Nucleus accumbens (tissue), 56 donors: ENCODE data around the gene PUM2.
"Not testable (repeated sequence)": the region's sequence is repeated elsewhere in the genome, so short reads cannot be mapped to it uniquely, and the experiment has no call there.

Source experiments
- DNase-seq, 56 donors: peaks; one replicate each; lab custom pipeline; 2025; lab: John Stamatoyannopoulos, UW

The PUM2 gene

DNA sequence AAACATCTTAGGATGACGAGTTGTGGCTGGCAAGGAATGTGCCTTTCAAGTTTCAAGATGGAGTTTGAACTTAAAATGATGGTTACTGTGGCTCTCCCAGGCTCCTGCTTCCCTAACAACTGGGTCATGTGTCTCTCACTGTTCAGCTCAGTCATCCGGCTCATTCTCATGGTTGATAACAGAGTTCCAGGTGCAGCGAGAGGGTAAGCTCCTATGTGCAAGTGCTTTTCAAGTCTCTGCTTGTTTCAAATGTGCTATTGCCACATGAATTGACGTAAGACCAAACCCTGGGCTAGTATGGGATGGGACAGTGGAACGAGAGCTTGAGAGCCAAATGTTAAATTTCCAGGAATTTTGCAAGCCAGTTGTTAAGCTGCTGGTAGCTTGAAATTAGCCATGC, 19.5 kb upstream of the PUM2 start:
- no peak for DNase-seq

DNA sequence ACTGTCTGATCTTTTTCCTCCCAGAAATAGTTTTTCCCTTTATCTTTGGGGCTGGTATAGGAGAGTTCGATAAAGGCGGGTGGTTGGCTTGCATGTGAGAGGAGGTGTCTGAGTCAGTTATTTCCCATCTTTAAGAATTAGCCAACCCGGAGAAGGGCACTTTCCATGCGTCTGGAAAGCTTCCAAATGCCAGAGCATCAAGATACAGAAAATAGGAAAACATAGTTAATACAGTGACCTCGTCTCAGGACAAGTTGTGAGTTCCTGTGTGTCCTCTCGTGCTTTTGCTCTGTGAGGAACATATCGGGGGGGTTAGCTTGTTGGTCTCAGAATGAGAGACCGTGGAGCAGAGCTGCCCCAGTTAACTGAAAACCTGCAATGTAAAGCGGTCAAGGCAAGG, 18.7 kb upstream of the PUM2 start:
- no peak for DNase-seq

DNA sequence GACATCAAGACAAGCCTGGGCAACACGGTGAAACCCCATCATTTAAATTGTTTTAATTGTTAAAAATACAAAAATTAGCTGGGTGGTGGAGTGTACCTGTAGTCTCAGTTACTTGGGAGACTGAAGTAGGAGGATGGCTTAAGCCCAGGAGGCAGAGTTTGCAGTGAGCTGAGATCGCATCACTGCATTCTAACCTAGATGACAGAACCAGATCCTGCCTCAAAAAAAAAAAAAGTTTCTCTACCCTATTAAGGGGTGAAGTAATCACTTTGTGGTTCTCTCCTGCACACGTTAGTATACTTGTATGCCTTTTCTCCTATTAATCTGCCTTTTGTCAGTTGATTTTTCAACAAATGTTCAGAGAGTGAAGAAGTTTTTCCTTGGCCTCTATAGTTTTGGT, 18.1 kb upstream of the PUM2 start:
- DNase-seq, result no peak

GRCh38 chr2:20367929-20368328, 17.3 kb upstream of the PUM2 start:
- DNase-seq, result not testable (repeated sequence)

DNA sequence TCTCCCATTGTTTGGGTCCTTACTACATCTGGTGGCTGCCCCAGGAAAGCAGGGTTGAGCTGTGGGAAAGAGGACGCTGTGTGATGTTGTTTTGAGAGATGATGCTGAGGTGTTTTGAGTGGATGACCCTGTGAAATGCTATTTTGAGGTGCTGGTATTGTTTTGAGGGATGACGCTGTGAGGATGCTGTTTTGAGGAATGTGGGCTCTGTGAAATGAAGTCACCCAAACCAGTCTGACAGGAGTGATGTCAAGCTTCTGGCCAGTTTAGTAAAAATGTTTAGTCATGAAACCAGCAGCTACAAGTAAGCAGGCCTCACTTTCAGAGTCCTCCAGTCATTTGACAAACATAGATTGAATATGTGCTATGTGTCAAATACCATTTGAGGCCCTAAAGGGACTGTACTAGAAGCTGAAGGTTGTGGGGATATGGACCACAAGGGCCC, 16.1 kb upstream of the PUM2 start:
- DNase-seq, result no peak

GRCh38 chr2:20365249-20365817, 14.7 kb upstream of the PUM2 start:
- no peak for DNase-seq

DNA sequence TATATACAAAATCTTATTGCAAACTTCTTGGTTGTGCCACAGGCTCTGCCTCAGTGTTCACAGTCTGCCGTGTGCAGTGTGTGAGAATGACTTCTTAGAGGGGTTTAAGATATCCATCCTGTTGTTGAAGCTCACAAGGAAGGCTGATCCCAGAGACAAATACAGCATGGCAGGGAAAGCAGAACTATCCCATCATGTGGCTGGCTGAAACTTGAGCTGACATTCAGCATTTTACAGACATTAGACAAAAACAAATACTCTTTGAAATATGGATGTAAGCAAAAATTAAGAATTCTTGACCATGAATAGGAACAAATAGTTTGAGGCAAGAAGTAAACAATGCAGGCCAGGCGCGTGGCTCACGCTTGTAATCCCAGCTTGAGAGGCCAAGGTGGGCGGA, 12.9 kb upstream of the PUM2 start:
- no peak for DNase-seq

DNA sequence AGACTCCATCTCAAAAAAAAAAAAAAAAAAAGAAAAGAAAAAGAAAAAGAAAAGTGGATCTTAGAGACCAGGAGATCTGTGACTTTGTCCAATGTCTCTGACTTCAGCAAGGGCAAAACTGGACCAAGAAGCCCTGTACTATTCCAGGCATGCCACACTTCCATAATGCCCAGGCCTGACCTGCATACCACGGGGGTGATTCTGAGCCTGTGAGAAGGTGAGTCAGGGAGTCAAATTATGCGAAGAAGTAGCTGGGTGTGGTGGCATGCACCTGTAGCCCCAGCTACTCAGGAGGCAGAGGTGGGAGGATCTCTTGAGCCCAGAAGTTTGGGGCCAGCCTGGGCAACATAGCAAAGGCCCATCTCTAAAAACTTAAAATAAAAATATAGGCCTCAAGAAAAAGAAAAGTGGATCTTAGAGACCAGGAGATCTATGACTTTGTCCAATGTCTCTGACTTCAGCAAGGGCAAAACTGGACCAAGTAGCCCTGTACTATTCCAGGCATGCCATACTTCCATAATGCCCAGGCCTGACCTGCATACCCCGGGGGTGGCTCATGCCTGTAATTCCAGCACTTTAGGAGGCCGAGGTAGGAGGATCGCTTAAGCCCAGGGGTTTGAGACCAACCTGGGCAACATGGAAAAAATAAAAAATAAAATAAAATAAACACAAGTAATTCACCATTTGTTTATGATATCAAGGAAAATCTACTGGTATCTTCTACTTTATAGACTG, 12.2 kb upstream of the PUM2 start:
- DNase-seq, result no peak

DNA sequence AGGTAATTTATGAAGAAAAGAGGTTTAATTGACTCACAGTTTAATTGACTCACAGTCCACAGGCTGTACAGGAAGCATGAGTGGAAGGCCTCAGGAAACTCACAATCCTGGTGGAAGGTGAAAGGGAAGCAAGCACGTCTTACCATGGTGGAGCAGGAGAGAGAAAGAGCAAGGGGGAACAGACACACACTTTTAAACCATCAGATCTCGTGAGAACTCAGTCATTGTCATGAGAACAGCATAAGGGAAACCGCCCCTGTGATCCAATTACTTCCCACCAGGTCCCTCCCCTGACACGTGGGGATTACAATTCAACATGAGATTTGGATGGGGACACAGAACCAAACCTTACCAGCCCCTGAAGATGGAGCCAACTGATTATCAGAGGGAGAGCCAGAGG, 11.2 kb upstream of the PUM2 start:
- DNase-seq, result no peak

DNA sequence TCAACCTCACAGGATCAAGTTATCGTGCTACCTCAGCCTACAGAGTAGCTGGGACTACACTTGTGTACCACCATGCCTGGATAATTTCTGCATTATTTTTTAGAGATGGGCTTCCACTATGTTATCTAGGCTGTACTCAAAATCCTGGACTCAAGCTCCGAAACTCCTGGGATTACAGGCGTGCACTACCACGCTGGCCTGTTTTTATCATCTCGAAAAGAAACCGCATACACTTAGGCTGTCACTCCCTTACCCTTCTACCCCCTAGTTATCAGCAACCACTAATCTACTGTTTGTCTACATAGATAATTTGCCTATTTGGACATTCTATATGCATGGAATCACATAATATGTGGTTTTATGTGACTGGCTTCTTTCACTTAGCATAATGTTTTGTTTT, 8.5 kb upstream of the PUM2 start:
- DNase-seq, result no peak

DNA sequence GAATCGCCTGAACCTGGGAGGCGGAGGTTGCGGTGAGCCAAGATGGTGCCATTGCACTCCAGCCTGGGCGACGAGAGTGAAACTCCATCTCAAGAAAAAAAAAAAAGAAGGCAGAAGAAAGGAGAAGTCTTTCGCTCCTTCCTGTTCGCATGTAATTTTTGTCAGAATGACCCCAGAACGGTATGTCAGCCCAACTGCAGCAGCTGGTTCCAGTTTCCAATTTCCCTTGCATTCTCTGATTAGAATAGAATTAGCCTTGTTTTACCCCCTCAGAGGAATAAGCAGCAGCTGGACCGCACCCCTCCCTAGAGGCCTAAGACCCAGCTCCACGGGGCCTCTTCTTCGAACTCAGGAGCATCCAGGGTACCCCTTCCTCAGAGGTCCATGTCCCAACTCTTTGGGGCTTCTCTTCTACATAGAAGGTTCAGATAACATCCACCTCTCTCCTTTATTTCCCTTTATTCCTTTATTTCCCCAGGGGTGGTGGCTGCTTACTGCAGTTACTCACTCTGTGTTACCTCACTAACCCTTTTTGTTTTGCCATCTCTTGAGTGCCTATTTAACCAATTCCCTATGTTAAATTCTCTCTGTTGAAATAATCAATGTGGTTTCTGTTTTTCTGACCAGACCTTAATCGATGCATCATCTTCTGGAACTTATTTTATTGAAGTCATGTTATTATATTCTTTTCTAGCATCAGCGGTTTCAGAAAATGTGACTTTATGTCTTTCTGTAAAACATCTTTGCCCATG, 7.2 kb upstream of the PUM2 start:
- no peak for DNase-seq

DNA sequence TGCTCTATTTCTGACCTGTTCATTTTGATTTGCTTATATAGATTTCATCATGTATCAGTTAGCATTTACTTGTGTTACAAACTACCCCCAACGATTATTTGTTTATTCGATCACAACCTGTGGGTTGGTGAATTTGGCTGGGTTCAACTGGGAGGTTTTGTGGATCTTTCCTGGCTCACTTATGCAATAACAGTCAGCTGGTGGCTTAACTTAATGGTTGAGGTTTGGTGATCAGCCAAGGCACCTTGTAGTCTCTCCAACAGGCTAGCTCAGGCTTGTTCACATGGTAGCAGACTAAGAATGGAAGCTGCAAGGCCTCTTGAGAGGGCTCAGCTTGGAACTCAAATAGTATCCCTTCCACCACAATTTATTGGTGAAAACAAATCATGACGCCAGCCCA, 5.4 kb upstream of the PUM2 start:
- DNase-seq, result no peak

DNA sequence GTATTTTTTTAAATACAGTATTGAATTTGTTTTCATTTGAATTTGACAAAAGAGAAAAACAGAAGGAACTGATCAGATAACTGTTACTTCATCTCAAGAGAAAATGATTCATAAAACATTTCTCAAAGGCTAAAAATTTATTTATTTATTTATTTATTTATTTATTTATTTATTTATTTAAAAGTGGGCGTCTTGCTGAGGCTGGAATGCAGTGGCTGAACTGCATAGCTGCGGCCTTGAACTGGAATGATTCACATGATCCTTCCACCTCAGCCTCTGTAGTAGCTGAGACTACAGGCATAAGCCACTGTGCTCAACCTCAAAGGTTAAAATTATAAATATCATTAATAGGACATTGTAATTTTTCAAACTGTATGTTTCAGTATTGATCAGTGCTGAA, 4.5 kb upstream of the PUM2 start:
- DNase-seq, result no peak

GRCh38 chr2:20353241-20353992, 2.8 kb upstream of the PUM2 start:
- no peak for DNase-seq

- no peak for DNase-seq
These were observed 2.1 kb upstream of the PUM2 start for GRCh38 chr2:20352581-20353216.

DNA sequence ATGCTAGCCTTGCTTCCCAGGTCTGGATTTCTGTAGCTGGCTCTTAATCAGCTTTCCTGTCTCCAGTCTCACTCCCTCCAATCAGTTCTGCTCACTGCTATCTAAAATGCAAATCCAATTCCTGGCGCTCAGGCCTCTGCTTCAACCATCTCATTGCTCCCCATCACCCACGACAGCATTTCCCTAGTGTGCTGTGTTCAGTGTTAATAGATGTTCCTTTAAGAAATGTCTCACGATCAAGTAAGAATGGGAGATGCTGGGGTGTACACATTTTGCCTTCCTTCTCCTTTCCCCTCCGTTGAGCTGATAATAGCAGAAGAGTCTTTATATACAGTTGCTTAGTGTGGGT, 1.6 kb upstream of the PUM2 start:
- DNase-seq, result peak in 3 of 56 donors; percentile 7 to 20 (median 18)

DNA sequence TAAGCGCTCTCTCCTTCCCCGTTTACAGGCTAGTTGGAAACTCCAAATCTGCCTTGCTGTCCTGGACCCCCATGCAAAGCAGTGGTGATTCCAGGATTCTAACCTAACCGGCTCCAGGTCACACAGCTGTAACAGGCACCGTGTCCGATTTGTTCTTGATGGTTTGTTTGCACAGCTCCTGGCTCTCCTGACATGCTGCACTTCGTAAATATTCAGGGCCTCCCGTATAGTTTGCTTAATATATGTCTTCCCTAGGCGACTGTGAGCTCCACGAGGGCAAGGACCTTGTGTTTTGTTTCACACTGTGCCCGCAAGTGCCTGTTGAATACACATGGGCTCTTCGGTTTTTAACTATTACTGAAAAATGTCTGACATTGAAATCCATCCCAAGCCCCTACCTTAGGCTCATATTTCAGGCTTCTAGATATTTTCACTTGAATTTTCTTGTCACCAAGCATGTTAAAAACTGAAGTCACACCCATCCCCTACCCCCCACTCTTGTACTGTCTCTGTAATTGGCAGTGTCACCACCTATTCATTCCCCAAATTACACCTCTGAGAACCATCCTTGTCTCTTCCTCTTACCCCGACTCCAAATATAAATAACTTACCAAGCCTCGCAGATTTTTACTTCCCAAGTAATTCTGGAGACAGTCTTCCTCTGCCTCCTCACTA, 1.0 kb upstream of the PUM2 start:
- DNase-seq, result peak in 2 of 56 donors; percentile 41 to 55

- DNase-seq, result peak in 41 of 56 donors; percentile 2 to 83 (median 70)
These were observed 467 bp downstream of the PUM2 start for GRCh38 chr2:20350041-20350712.

DNA sequence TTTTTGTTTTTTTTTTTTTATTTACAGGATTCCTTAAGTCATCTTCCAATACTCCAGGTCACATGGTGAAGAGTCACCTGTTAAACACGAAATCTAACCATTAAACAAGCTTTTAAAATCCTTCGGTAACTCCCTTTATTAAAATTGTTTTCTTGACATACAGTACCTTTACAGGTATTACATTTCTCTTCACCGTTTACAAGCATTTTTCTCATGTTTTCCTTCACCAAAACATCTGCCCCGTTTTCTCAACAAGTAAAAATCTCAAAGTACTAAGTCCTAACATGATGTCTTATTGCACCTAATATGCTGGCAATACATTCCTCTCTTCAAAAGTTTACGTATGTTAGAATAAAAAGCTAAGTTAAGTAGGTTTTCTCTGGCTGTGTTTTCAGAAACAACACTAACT, 1.1 kb downstream of the PUM2 start:
- DNase-seq, result no peak

DNA sequence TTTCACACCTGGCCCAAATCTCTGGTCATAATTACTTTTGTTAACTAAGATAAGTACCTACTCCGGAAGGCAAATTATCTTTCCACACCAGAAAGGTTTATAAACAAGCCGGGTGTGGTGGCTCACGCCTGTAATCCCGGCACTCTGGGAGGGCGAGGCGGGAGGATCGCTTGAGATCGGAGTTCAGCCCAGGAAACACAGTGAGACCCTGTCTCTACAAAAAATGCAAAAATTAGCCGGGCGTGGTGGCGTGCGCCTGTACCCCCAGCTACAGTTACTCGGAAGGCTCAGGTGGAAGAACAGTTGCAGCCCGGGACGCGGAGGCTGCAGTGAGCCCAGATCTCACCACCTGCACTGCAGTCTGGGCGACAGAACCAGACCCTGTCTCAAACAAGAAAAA, 2.1 kb downstream of the PUM2 start:
- no peak for DNase-seq
